ENCODE results near the gene KIF16B. TPM values are rescaled to one million over a fixed set of nuclear protein-coding genes. Genes with fewer than 3 reads are reported as not detected.

Gene KIF16B
- total and polyA plus RNA-seq, 10 of the 15 experiments (the other 5 are each of a cell fraction or from before 2014, with no cell fraction given) = 0.21 to 5.2 (median 3.0) TPM

DNA sequence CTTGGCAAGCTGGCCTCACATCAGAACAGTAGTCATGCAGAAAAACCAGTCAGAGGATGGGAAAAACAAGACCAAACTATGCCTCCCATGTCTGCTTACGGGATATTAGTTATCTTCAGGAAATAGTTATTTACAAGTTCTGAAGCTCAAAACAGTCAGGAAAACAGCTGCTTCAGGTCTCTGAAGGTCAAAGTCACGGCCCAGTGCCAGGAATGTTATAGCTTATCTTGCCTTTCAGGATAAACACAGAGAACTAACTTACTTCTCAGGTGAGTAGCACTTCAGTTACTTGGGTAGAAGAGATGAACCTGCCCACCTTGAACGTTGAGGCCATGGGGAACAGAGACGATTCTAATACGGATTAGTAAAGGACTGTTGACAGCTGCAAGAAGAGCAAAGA is 310.7 kb downstream of the KIF16B start:
- no peak for DNase-seq (ENCODE audit: low read depth, low spot score)
- Histone ChIP-seq H3K4me1 (ENCODE audit: control insufficient read depth, insufficient read depth, low read length) (no peaks in the 10 kb centered on the region), H3K9me3 (replicated peaks; ENCODE audit: control insufficient read depth, insufficient read depth, low read length) (no peaks in the 10 kb centered on the region; the same call in 2 of the 3 replicates), H3K27ac (ENCODE audit: control insufficient read depth, insufficient read depth) (no peak overlapping the region), H4K20me1 (ENCODE audit: control insufficient read depth, insufficient read depth) (no peaks in the 10 kb centered on the region), H3K4me3 (no peak overlapping the region), H2AFZ (ENCODE audit: control insufficient read depth, low read depth, low read length) (no peak overlapping the region), H3K27me3 (replicated peaks in 1 of 2; ENCODE audit: control insufficient read depth in 2 of 2, insufficient read depth in 2 of 2, low read length in 1 of 2) (no peaks in the 10 kb centered on the region), H3K36me3 (ENCODE audit: control insufficient read depth in 2 of 2, insufficient read depth in 2 of 2, low read length in 1 of 2) (no peaks in the 10 kb centered on the region), H3K4me2 (ENCODE audit: control insufficient read depth, insufficient read depth) (no peak overlapping the region), H3K9ac (ENCODE audit: control insufficient read depth, insufficient read depth, low read length) (no peak overlapping the region), H3K79me2 (ENCODE audit: control insufficient read depth, insufficient read depth, low read length) (no peaks in the 10 kb centered on the region)
- in situ Hi-C loops (cut with MboI) (no loop called here), intact Hi-C loops (cut with micrococcal nuclease; ENCODE audit: unreplicated experiment) (no loop called here)
- RAD21 ChIA-PET (ENCODE audit: unreplicated experiment) = interaction anchor here (1.2 kb wide), 1 partner anchor 16 kb away, joined by 3 read pairs; no protein-coding TSS in a partner anchor
- CTCF ChIA-PET = no interaction called here
- WGBS (ENCODE audit: insufficient coverage, insufficient replicate concordance, low lambda C conversion rate, missing lambda C conversion rate) = 21% methylated on average over 5 of the region's 5 CpGs
- ATAC-seq = no peak
- no peak for FAIRE-seq
- SMC1A ChIA-PET (ENCODE audit: uncharacterized antibody, unreplicated experiment) = interaction anchor here (0.8 to 2.3 kb wide), 3 partner anchors 12 to 213 kb away, joined by 3 to 10 read pairs (median 3); no protein-coding TSS in a partner anchor
- POLR2A ChIA-PET = no interaction called here
- no TSS peak for BruUV-seq (replicated peaks)
- TF ChIP-seq CEBPB (IDR thresholded peaks at IDR 0.05; ENCODE audit: borderline replicate concordance in 1 of 2, low read depth in 2 of 2, low read length in 2 of 2) = no peak
- no peak for TF ChIP-seq ZNF274 (IDR thresholded peaks at IDR 0.05; ENCODE audit: insufficient read depth, insufficient read length)
- TF ChIP-seq CUX1 (IDR thresholded peaks at IDR 0.05; ENCODE audit: insufficient replicate concordance, low read depth, low read length) = no peak
- TF ChIP-seq BCLAF1 (IDR thresholded peaks at IDR 0.05) = no peak
- no peak for TF ChIP-seq MYC (IDR thresholded peaks at IDR 0.05; ENCODE audit: insufficient read depth, insufficient read length, insufficient replicate concordance, low read length, severe bottlenecking)
- TF ChIP-seq, protein P1, sequence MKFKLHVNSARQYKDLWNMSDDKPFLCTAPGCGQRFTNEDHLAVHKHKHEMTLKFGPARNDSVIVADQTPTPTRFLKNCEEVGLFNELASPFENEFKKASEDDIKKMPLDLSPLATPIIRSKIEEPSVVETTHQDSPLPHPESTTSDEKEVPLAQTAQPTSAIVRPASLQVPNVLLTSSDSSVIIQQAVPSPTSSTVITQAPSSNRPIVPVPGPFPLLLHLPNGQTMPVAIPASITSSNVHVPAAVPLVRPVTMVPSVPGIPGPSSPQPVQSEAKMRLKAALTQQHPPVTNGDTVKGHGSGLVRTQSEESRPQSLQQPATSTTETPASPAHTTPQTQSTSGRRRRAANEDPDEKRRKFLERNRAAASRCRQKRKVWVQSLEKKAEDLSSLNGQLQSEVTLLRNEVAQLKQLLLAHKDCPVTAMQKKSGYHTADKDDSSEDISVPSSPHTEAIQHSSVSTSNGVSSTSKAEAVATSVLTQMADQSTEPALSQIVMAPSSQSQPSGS (IDR thresholded peaks at IDR 0.05; ENCODE audit: low read length) = no peak
- TF ChIP-seq, protein P2, sequence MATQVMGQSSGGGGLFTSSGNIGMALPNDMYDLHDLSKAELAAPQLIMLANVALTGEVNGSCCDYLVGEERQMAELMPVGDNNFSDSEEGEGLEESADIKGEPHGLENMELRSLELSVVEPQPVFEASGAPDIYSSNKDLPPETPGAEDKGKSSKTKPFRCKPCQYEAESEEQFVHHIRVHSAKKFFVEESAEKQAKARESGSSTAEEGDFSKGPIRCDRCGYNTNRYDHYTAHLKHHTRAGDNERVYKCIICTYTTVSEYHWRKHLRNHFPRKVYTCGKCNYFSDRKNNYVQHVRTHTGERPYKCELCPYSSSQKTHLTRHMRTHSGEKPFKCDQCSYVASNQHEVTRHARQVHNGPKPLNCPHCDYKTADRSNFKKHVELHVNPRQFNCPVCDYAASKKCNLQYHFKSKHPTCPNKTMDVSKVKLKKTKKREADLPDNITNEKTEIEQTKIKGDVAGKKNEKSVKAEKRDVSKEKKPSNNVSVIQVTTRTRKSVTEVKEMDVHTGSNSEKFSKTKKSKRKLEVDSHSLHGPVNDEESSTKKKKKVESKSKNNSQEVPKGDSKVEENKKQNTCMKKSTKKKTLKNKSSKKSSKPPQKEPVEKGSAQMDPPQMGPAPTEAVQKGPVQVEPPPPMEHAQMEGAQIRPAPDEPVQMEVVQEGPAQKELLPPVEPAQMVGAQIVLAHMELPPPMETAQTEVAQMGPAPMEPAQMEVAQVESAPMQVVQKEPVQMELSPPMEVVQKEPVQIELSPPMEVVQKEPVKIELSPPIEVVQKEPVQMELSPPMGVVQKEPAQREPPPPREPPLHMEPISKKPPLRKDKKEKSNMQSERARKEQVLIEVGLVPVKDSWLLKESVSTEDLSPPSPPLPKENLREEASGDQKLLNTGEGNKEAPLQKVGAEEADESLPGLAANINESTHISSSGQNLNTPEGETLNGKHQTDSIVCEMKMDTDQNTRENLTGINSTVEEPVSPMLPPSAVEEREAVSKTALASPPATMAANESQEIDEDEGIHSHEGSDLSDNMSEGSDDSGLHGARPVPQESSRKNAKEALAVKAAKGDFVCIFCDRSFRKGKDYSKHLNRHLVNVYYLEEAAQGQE (IDR thresholded peaks at IDR 0.05; ENCODE audit: low read depth, low read length) = no peak
- TF ChIP-seq E2F4 (IDR thresholded peaks at IDR 0.05; ENCODE audit: low read depth, low read length) = no peak

All from GM12878 (cell line).